GM12878 (cell line): ENCODE results near the gene AGBL1.

Source experiments
- ASH2L ChIP-seq: fragments of 300-600, 200-600 bp; sonication (generic); IDR thresholded peaks from 2 replicates; pipeline ENCODE4 v1.6.1; 2017; ENCODE audit warnings: low read depth, mild to moderate bottlenecking, borderline replicate concordance
- CEBPB ChIP-seq, 2 experiments: fragments of 150-350 bp in 1 of 2; IDR thresholded peaks; 2 replicates each; pipeline ENCODE4 v1.6.1; 2012 to 2014; ENCODE audit warnings: low read depth in 2 of 2, low read length in 2 of 2, borderline replicate concordance in 1 of 2, inconsistent platforms in 1 of 2
- EZH2 ChIP-seq: IDR thresholded peaks from 2 replicates; pipeline ENCODE4 v1.6.1; 2012; ENCODE audit warnings: low read depth, mild to moderate bottlenecking, control low read depth, inconsistent platforms, low read length, borderline replicate concordance; ENCODE audit not compliant: control insufficient read depth
- HDAC2 ChIP-seq: fragments of 200-600 bp; sonication (generic); IDR thresholded peaks from 2 replicates; pipeline ENCODE4 v1.6.1; 2017
- IRF3 ChIP-seq: fragments of 450-650 bp; IDR thresholded peaks from 2 replicates; pipeline ENCODE4 v1.6.1; 2014; ENCODE audit warnings: mild to moderate bottlenecking
- POLR2A ChIP-seq: IDR thresholded peaks from 2 replicates; pipeline ENCODE4 v1.6.1; 2011; ENCODE audit warnings: low read depth, mild to moderate bottlenecking, low read length
- POLR2AphosphoS5 ChIP-seq: IDR thresholded peaks from 2 replicates; pipeline ENCODE4 v1.6.1; 2011; ENCODE audit warnings: mild to moderate bottlenecking, low read length, inconsistent platforms
- RCOR1 ChIP-seq: conservative IDR thresholded peaks from 2 replicates; pipeline ENCODE4 v1.6.1; 2012; ENCODE audit warnings: low read depth, low read length, improper control_type of control experiment
- USF1 ChIP-seq: IDR thresholded peaks from 2 replicates; pipeline ENCODE4 v1.6.1; 2011; ENCODE audit warnings: borderline replicate concordance, low read depth, mild to moderate bottlenecking, moderate library complexity, mixed read lengths, low read length; ENCODE audit not compliant: insufficient read depth; ENCODE audit errors: extremely low read length
- ZNF207 ChIP-seq: fragments of 450-650 bp; IDR thresholded peaks from 2 replicates; pipeline ENCODE4 v1.6.1; 2014; ENCODE audit warnings: antibody characterized with exemption, mild to moderate bottlenecking, borderline replicate concordance

GRCh38 chr15:86751116-86751515 lies 671.4 kb downstream of the AGBL1 start:
- TF ChIP-seq EZH2 (no peak), POLR2A (no peak), CEBPB (IDR thresholded peaks at IDR 0.05; ENCODE audit: borderline replicate concordance in 1 of 2, low read depth in 2 of 2, low read length in 2 of 2) (no peak), USF1 (no peak), ASH2L (no peak), POLR2AphosphoS5 (no peak), RCOR1 (no peak), HDAC2 (no peak), ZNF207 (no peak), IRF3 (no peak)
